Stimulated activated CD8-positive, alpha-beta memory T cell treated with anti-CD3 and anti-CD28 coated beads, Interleukin-12 subunit alpha, Interleukin-12 subunit beta, amount 100 ng/mL, for 1 hour (primary cell): Measurements from ENCODE around the gene FMNL2.
"Not testable (repeated sequence)": the region's sequence is repeated elsewhere in the genome, so short reads cannot be mapped to it uniquely, and the experiment has no call there.

ENCODE experiments used
- DNase-seq: peaks from one replicate; pipeline ENCODE4 v3.0.0-alpha.2; 2020; ENCODE audit warnings: low read depth

The FMNL2 gene

DNA sequence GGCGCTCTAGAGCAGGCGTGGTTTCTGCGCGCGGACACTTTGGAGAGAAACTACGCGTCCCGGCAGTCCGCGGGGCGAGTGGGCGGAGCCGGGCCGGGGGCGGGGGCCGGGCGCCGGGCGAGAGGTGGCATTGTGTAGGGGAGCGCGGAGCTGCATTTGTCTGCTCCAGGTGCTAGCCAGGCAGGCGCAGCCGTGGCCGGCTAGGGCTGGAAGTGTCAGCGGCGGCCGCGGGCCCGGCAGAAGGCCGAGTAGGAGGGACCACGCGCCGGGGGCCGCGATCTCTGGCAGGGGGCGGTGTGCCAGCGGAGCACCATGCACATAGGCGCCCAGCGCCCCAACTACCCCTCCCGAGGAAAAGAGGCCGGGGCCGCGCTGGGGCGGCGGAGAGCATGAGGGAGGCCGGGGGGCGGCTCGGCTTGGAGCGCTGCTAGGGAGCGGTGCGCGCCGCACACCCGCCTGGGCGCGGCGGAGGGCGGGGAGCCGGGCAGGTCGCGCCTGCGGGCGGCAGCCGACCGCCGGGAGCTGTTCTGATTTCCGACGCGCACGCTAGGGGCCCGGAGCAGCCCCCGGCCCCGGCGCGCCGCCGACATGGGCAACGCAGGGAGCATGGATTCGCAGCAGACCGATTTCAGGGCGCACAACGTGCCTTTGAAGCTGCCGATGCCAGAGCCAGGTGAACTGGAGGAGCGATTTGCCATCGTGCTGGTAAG is at the start of gene FMNL2:
FMNL2 (plus strand) TSS at position 159 of the 710 bp plus-strand sequence.
- no peak for DNase-seq

DNA sequence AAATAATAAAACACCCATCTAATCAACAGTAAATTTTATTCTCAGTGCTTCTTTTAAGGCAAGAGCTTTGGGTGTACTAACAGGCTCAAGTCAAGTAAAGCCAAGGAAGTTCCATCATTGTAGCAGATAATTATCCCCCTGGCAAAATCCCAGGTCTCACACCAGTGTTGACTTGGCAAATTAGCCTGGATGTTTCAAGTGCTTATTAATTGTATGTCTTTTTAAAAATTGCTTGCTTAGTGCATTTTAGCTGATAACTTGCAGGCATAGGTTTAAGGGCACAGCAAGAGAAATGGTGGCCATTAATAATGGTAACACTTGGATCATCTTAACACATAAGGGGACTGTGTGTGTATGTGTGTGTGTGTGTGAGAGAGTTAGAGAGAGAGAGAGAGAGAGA is 42.0 kb upstream of the FMNL2 start:
- DNase-seq = no peak

DNA sequence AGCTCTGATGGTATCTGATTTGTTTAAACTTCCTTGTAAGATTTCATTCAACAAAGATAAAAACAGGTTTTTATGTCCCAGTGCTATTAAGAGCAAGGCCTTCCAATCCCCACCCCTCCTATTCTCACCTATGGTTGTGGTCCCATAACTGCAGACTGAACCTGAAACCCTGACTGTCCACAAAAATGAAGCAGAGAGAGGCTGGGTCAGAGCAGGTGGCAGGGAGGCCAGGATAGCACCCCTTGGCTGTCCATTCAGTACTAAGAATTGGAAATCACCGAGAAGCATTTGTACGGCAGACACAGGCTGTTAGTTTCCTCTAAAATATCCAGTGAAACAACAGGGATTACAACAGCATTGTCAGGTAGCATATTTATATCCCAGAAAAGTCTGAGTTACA is 37.3 kb upstream of the FMNL2 start:
- DNase-seq = no peak

DNA sequence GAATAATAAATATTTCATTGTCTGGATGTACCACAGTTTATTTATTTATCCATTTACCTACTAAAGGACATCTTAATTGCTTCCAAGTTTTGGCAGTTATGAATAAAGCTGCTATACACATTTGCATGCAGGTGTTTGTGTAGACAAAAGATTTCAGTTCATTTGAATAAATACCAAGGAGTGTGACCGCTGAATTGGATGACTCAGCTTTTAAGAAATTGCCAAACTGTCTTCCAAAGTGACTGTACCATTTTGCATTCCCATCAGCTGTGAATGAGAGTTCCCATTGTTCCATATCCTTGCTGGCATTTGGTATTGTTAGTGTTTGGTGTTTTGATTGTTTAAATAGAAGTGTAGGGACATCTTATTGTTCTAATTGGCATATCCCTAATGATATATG is 36.2 kb upstream of the FMNL2 start:
- DNase-seq = no peak

GRCh38 chr2:152301131-152301530 is 33.8 kb upstream of the FMNL2 start:
- no peak for DNase-seq

- DNase-seq = no peak
These were observed 31.0 kb upstream of the FMNL2 start for GRCh38 chr2:152303951-152304350.

DNA sequence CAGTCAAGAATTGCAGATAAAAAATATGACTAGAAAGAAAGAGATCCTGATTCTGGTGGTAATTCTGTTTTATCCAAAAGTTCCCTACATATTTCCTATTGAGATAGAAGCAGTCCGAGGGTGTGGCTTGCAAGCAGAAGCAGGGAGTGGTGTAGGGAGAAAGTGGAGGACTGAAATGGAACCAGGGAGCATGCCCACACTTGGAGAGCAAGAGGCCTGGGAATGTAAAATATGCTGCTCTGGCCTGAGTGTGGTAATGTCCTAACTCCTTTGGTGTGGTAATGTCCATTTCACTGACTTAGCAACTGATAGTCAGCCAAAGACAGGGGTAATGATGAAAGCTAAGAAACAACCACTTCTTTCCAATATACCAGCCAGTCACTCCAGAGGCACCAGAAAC is 30.1 kb upstream of the FMNL2 start:
- no peak for DNase-seq

DNA sequence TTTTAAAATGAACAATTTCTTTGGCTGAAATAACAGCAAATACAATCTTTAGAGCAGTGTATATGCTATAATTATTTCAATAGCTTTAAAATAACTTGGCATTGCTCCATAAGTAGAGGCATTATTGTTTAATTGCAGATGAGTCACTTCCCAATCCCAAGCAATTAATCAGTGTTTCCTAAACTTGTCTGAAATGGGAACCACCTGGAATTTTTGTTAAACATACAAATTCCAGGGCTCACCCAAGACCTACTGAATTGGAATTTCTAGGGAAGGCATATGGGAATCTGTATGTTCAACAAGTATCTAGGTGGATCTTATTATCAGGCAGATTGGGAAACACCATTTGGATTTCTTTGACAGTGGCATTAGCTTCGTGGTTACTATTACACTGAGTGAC is 27.1 kb upstream of the FMNL2 start:
- no peak for DNase-seq

- no peak for DNase-seq
These were observed 25.4 kb upstream of the FMNL2 start for GRCh38 chr2:152309352-152310214.

GRCh38 chr2:152319822-152320570 is 15.0 kb upstream of the FMNL2 start:
- DNase-seq = no peak

DNA sequence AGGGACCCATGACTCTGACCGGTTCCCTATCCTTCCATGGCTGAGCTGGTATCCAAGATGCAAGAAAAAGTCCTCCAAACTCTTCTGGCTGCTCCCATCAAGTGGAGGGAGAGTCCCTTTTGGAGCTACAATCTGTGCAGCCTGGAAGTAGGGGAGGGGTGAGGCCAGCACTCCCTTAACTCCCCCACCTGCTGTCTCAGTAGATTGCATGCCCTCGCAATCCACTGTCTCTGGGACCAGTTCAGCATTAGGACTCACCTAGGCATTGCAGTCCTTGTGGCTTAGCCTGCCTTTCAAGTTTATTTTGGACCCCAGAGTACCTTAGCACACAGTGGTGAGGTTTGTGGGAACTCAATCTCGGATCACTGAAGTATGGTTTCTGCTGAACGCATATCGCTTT is 14.2 kb upstream of the FMNL2 start:
- DNase-seq = no peak

DNA sequence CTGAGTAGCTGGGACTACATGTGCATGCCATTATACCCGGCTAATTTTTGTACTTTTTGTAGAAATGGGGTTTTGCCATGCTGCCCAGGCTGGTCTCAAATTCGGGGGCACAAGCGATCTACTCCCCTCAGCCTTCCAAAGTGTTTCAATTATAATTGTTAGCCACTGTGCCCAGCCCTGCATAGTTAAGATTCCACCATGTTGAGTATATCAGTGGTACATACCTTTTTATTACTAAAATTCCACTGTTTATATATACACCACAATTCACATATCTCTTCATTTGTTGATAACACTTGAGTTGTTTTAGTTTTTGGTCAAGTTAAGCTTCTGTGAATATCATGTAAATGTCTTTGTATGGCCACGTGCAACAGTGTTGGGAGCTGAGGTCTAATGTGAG is 12.8 kb upstream of the FMNL2 start:
- no peak for DNase-seq

DNA sequence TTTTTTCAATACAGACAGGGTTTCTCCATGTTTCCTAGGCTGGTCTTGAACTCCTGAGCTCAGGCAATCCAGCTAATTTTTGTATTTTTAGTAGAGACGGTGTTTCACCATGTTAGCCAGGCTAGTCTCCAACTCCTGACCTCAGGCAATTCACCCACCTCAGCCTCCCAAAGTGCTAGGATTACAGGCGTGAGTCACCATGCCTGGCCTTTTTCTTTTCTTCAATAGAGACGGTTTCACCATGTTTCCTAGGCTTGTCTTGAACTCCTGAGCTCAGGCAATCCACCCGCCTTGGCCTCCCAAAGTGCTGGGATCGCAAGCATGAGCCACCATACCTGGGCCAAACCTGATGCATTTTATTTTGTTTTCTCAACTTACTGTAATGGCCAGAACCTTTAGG is 9.8 kb upstream of the FMNL2 start:
- DNase-seq = not testable (repeated sequence)

DNA sequence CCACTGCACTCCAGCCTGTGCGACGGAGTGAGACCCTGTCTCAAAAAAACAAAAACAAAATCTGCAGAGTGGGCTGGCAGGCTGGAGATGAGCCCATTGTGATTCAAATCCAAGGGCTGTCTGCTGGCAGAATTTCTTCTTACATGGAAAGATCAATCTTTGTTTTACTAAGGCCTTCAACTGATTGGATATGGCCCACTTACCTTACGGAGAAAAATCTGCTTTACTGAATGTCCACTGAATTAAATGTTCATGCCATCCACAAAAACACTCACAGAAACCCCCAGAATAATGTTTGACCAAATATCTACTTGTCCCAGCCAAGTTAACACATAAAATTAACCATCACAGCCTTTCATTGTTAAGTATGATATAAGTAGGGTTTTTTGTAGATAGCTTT is 8.3 kb upstream of the FMNL2 start:
- no peak for DNase-seq

DNA sequence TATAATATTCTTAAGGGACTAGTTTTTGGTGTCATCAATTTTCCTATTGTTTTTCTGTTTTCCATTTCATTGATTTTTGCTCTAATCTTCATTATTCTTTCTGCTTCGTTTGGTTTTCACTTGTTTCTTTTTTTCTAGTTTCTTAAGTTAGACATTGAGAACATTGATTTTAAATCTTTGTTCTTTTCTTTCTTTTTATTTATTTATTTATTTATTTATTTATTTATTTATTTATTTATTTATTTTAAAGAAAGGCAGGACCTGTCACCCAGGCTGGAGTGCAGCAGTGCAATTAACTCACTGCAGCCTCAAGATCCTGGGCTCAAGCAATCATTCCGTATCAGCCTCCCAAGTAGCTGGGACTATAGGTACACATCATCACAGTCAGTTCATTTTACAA is 7.0 kb upstream of the FMNL2 start:
- DNase-seq = no peak

DNA sequence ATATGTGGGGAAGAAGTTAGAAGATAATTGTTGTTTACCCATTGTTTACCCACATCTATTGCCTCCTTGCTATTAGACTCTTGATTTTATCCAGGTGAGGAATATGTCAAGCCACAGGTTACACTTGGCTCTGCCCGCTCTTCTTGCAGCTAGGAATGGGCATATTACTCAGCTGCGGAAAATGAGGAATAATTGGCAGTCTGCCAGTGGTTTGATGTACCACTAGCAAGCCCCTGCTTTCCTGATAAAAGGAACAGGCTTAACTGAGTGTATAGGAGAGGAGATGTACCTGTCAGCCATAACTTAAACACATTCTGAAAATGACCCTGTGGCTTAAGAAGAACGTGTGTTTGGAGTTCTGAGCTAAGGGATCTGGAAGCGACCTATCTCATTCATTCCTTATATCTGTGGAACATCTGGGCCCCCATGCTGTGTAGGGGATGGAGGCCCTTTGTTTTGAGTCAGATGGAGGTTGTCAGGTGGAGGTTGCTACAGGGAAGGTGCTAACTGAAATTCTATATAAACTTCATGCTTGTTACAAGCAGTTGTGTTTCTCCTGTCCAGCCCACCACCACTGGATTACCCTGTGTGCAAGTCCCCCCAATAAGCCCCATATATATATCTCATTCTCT is 4.6 kb upstream of the FMNL2 start:
- DNase-seq = no peak

DNA sequence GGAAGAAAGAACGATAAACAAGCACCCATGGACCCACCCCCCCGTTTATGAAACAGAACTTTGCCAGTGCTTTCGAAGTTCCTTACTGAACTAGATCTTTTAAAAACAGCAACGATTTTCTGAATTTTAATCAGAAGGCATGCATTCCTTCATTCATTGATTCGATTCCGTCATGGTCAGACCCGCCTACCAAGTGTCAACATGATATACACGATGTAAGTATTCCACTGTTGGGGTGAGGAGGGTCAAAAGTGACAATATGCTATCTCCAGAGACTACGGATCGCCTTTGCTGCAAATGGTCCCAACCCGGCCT is 316 bp upstream of the FMNL2 start:
- no peak for DNase-seq

DNA sequence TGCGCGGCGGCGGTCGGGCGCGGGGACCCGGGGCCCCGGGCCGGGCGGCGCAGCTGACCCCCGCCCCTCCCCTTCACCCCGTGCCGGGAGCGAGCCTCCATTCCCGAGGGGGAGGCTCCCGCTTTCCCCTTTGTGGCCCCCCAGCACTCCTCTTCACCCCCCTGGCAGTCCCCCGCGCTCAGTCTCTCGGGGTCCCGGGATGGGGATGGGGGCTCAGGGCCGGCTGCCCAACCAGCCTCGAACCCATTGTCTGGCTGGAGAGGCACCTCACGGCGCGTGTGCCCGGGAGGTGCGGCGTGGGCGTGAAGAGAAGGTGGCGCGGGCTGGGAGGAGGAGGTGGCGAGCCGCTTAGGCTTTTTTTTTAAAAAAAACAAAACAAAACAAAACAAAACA is 748 bp downstream of the FMNL2 start:
- no peak for DNase-seq

DNA sequence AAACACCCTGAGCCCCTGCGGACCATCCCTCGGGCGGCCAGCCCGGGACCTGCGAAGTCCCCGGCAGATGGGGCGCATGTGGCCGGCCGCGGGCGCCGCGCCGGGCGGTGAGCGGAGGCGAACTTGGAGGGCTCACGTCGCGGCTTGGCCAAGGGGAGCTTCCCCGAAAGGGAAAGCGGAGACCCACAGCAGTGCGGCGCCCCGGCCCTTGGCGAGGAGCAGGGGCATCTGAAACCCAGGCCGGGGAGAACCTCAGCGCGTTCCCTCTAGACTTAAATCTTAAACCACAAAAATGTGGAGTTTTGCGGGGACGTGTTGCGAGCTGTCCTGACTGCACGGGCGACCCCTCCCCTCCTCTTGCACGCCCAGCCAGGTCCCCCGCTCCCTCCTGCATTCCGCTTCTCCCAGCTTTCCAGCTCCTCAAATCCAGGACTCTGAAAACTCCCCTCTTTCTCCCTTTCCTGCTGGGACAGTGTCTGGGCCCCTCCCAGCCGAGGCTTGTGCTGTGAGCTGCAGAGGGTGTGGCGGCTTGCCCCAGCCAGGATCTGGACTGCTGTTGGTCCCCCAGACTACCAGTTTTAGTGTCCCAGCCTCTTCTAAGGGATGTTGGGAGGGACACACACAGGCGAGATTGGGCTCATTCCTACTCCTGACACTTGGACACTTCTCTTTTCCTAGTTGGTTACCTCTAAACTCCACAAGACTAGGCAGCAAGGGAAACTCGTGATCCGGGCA is 1.3 kb downstream of the FMNL2 start:
- no peak for DNase-seq

DNA sequence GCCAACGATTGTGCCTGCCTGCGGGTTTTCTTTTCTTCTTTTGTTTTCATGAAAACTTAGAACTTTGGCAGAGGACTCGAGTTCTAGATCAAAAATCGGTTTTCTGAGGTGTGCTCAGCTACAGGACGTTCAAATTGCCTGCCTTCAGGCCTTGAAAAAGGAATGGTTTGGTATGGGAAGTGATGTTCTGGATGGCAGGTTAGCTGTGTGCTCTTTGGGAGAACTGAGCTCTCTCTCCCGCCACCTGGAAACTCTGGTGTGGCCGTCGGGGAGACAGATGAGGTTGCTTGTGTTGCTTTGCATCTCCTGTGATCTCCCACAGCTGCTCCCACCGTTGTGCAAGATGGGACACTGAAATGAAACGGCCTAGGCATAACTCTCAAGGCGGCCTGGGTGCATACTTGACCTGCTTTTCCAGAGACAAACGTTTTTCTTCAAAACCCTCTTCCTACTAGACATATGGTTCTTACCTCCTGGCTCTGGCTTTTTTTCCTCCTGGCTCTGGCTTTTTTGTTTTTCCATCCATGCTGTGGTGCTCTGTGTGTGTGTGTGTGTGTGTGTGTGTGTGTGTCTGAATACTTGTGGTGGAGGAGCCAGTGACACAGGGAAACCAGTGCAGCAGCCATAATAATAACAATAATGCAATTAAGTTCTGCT is 2.0 kb downstream of the FMNL2 start:
- no peak for DNase-seq

GRCh38 chr2:152337511-152337903 is 2.5 kb downstream of the FMNL2 start:
- DNase-seq = no peak
